ENCODE data around the gene KRTAP2-2. TPM values are rescaled to one million over a fixed set of nuclear protein-coding genes. Genes with fewer than 3 reads are reported as not detected.
"Not testable (repeated sequence)": the region's sequence is repeated elsewhere in the genome, so short reads cannot be mapped to it uniquely, and the experiment has no call there.

The KRTAP2-2 gene
- total RNA-seq, 2 experiments from 2014 or later = not detected

DNA sequence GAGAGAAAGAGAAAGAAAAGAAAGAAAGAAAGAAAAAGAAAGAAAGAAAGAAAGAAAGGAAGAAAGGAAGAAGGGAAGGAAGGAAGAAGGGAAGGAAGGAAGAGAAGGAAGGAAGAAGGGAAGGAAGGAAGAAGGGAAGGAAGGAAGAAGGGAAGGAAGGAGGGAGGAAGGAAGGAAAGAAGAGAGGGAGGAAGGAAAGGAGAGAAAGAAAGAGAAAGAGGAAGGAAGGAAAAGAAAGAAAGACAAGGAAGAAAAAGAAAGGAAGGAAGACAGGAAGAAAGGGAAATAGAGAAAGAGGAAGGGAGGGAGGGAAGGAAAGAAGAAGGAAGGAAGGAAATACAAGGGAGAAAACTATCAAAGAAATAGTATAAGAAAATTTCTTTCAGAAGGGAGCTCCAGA is 21.8 kb upstream of the KRTAP2-2 start:
- no peak overlapping the region for H3K4me3 Mint-ChIP-seq
- CTCF ChIA-PET = no interaction called here
- no peak for DNase-seq
- no peak overlapping the region for H3K27ac Mint-ChIP-seq
- no peaks in the 10 kb centered on the region for H3K4me1 Mint-ChIP-seq
- H3K9me3 Mint-ChIP-seq = no peaks in the 10 kb centered on the region
- H3K27me3 Mint-ChIP-seq = peaks cover 12% of the 10 kb centered on the region
- no peaks in the 10 kb centered on the region for H3K36me3 Mint-ChIP-seq (ENCODE audit: low read depth)
- POLR2A ChIA-PET = no interaction called here

DNA sequence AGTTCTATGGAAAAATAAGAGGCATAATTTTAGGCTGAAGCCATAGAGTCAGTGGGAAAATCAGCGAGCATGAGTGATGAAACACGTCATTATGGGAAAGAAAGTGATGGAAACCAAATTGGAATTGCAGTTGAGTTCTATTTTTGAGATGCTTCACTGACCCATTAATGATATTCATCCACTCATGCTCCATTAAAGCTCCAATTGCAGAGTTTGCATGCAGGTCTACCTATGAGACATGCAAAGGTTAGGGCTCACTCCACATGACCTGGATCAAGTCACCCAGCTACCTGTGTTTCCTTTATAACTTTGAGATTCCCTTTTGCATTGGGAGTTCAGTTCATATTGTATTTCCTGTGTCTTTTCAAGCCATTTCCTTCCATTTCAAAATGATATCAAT is 18.6 kb upstream of the KRTAP2-2 start:
- no peaks in the 10 kb centered on the region for H3K36me3 Mint-ChIP-seq (ENCODE audit: low read depth)
- peaks cover 12% of the 10 kb centered on the region for H3K27me3 Mint-ChIP-seq
- no peaks in the 10 kb centered on the region for H3K4me1 Mint-ChIP-seq
- ChIA-PET CTCF (no interaction called here), POLR2A (no interaction called here)
- no peak for DNase-seq
- no peak overlapping the region for H3K27ac Mint-ChIP-seq
- H3K9me3 Mint-ChIP-seq = no peaks in the 10 kb centered on the region
- H3K4me3 Mint-ChIP-seq = no peak overlapping the region

DNA sequence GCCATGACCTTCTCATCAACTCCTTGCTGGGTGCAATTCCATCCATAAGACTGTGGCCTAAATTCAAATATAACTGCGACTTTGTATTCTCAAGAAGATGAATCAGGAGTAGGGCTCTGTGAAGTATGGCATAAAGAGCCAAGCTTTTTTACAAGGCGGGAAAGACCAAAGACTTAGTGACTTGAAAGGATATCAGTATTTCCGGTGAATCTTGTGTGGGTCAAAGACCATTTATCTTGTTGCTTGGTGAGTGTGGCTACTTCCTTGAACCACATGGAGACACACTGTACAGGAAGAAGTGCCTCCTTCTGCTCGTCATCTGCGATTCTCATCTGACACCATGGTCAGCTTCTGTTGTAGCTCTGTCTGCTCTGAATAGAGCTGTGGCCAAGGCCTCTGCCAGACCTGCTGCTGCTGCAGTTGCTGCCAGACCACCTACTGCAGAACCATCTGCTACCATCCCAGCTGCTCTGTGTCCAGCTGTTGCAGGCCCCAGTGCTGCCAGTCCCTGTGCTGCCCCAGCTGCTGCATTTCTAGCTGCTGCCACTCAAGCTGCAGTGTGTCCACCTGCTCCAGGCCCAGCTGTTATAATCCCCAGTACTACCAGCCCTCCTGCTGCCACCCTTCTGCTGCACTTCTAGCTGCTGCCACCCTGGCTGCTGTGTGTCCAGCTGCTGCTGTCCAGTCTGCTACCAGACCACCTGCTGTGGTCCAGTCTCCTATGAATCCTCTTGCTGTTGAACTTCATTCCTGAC is 16.8 kb upstream of the KRTAP2-2 start:
- H3K27me3 Mint-ChIP-seq = peaks cover 11% of the 10 kb centered on the region
- H3K4me3 Mint-ChIP-seq = no peak overlapping the region
- no peaks in the 10 kb centered on the region for H3K9me3 Mint-ChIP-seq
- ChIA-PET POLR2A (no interaction called here), CTCF (interaction anchor here (1.5 kb wide), 1 partner anchor 24 kb away, joined by 3 read pairs; no protein-coding TSS in a partner anchor)
- H3K27ac Mint-ChIP-seq = no peak overlapping the region
- H3K4me1 Mint-ChIP-seq = no peaks in the 10 kb centered on the region
- DNase-seq = no peak
- H3K36me3 Mint-ChIP-seq (ENCODE audit: low read depth) = no peaks in the 10 kb centered on the region

DNA sequence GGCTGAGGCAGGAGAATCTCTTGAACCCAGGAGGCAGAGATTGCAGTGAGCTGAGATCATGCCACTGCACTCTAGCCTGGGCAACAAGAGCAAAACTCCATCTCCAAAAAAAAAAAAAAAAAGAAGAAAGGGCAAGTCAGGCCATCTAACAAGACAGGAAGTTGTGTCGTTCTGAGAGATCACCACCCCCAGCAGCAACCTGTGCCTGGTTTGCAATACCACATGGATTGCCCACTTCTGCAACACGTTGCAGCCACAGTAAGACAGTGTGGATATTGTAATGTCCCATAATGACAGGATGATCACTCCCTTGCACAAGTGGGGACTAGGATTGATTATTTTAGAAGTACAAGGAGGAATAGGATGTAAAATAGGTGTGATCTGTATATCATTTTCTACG is 14.0 kb upstream of the KRTAP2-2 start:
- no peak for DNase-seq
- Mint-ChIP-seq H3K4me3 (no peak overlapping the region), H3K9me3 (no peaks in the 10 kb centered on the region), H3K36me3 (ENCODE audit: low read depth) (no peaks in the 10 kb centered on the region), H3K27ac (no peak overlapping the region), H3K27me3 (no peaks in the 10 kb centered on the region), H3K4me1 (no peaks in the 10 kb centered on the region)
- ChIA-PET POLR2A (no interaction called here), CTCF (no interaction called here)

DNA sequence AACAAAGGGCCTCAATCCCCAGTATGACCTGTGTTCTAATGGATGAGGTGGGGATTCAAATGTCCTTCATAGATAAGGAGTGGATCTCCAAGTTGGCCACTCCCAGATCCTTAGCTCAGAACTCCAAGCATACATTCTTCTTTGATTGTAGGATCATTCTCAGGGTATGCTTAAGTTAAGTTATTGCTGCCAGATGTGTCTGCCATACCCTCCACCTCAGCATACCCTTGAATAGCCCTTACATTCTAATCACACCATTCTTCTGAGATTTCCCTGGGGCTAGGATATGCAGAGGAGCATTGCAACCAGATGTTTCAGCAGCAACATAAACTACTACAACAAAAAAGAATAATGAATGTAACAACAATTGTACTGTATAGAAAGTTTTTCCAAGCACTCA is 12.3 kb upstream of the KRTAP2-2 start:
- no peak for DNase-seq
- no peaks in the 10 kb centered on the region for H3K9me3 Mint-ChIP-seq
- H3K27ac Mint-ChIP-seq = no peak overlapping the region
- no peaks in the 10 kb centered on the region for H3K4me1 Mint-ChIP-seq
- no peaks in the 10 kb centered on the region for H3K36me3 Mint-ChIP-seq (ENCODE audit: low read depth)
- ChIA-PET POLR2A (no interaction called here), CTCF (no interaction called here)
- no peak overlapping the region for H3K4me3 Mint-ChIP-seq
- H3K27me3 Mint-ChIP-seq = peaks cover 3% of the 10 kb centered on the region

DNA sequence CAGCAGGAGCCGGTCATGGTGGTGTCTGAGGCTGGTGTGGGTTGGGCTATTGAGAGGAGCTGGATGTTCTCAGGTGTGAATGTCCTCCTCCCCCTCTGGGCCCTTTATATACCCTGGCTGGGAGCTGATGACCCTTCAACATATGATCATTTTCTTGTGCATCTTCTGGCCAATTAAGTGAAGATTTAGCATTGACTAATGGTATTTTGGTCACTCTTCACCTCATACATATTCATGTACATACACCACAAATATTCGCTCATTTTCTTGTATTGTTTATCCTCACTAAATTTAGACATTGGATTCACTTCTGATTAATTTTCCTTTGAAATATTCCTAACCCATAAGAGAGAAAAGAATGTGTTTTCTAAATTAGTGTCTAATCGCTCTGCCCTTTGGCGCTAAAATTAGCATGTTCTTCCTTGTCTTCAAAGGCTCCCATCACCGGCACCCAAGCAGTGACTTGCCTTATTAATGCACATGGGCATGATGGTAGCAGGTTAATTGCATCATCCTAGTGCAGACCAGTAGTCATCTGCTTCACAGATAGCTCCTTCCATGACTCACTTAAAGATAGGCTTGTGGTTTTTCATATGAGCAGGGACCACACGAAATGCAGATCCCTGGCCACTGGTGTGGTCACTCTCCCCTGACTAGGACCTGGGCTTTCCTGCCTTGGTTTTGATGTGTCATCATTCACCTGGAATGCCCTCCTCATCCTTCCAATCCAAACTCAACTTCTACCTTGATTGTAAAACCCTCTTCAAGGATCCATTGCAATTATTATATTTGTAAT is 11.0 kb upstream of the KRTAP2-2 start, which contains the start of gene KRTAP2-4:
KRTAP2-4 (minus strand) TSS at position 51 of the 796 bp plus-strand sequence; CDS start at position 17, 34 bp downstream.
- H3K27me3 Mint-ChIP-seq = peaks cover 11% of the 10 kb centered on the region
- POLR2A ChIA-PET = no interaction called here
- DNase-seq = no peak
- CTCF ChIA-PET = no interaction called here
- no peak within 1 kb of the TSS for H3K27ac Mint-ChIP-seq
- H3K9me3 Mint-ChIP-seq = no peaks in the 10 kb centered on the region
- H3K36me3 Mint-ChIP-seq (ENCODE audit: low read depth) = no peaks in the 10 kb centered on the region
- H3K4me3 Mint-ChIP-seq = no peak within 1 kb of the TSS
- no peaks in the 10 kb centered on the region for H3K4me1 Mint-ChIP-seq

DNA sequence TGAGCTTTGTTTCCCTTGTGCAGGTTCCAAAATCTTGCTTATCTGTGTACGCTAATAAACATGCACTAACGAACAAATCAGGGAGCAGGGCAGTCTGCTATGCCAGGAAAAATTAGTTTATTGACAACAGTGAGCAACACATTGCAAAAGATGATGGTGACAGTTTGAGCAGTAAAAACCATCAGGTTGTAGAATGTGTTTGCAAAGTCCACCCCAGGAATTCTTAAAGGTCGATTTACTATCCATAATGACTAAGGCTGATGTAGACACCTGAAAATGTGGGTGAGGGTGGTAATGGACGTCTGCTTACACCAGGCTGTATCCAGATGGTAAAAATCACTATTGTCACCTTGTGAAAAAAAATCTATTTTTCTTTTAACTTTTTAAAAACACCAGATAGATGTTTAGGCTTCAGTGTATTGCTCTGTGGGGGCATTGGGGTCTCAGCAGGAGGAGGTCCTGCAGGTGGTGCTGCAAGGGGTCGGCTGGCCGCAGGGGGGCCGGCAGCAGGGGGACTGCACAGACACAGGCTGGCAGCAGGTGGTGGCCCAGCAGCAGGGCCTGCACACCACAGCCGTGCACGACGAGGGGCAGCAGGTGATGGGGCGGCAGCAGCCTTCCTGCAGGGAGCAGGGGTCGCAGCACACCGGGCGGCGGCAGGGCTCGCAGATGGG is 10.1 kb upstream of the KRTAP2-2 start:
- H3K4me3 Mint-ChIP-seq; H3K4me1 Mint-ChIP-seq; H3K27ac Mint-ChIP-seq; DNase-seq; H3K36me3 Mint-ChIP-seq (ENCODE audit: low read depth); H3K9me3 Mint-ChIP-seq; POLR2A ChIA-PET: not testable (repeated sequence)
- CTCF ChIA-PET = interaction anchor here (0.6 kb wide), 1 partner anchor 123 kb away, joined by 4 read pairs; no protein-coding TSS in a partner anchor
- peaks cover 18% of the 10 kb centered on the region for H3K27me3 Mint-ChIP-seq

DNA sequence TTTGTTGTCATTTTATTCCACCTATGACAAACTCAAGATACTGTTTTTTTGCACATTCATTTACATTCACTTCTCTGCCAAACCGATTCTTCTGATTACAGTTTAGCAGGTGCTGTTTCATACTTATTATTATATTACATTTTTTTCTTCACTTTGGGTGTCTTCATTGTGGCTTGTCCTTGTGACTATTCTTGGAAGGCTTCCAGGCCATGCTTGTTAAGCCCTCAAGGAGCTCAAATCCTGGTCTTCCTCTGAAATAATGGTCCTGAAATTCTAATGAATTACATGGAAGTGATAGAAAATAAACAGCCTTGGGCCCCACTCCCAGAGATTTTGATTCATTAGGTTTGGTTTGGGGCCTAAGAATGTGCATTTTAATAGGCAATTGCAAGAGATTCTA is 9.3 kb upstream of the KRTAP2-2 start:
- Mint-ChIP-seq H3K4me3 (no peak overlapping the region), H3K9me3 (no peaks in the 10 kb centered on the region), H3K27ac (no peak overlapping the region), H3K27me3 (peaks cover 24% of the 10 kb centered on the region), H3K36me3 (ENCODE audit: low read depth) (no peaks in the 10 kb centered on the region), H3K4me1 (no peaks in the 10 kb centered on the region)
- DNase-seq = no peak
- CTCF ChIA-PET = interaction anchor here (0.6 kb wide), 1 partner anchor 124 kb away, joined by 4 read pairs; no protein-coding TSS in a partner anchor
- POLR2A ChIA-PET = no interaction called here

DNA sequence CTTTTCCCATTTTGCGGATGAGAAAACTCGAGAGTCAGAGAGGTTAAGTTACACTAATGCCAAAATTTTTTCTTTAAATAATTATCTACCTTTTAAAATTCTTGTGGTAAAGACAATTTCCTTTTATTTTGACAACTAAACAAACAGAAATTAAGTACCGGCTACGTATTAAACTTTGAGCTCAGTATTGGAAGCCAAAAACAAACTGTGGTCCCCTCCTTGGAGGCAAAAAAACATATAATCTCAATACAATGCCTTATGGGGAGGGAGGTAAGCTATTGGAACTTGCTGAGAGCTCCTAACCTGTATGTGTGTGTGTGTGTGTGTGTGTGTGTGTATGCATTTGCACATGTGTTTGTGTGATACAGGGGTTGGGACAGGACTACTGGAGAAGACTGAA is 8.4 kb upstream of the KRTAP2-2 start:
- no peaks in the 10 kb centered on the region for H3K9me3 Mint-ChIP-seq
- no peaks in the 10 kb centered on the region for H3K36me3 Mint-ChIP-seq (ENCODE audit: low read depth)
- H3K4me1 Mint-ChIP-seq = no peaks in the 10 kb centered on the region
- no peak overlapping the region for H3K27ac Mint-ChIP-seq
- no peak for DNase-seq
- peaks cover 29% of the 10 kb centered on the region for H3K27me3 Mint-ChIP-seq
- H3K4me3 Mint-ChIP-seq = no peak overlapping the region
- POLR2A ChIA-PET = no interaction called here
- CTCF ChIA-PET = interaction anchor here (0.9 kb wide), 1 partner anchor 259 kb away, joined by 3 read pairs; no protein-coding TSS in a partner anchor

DNA sequence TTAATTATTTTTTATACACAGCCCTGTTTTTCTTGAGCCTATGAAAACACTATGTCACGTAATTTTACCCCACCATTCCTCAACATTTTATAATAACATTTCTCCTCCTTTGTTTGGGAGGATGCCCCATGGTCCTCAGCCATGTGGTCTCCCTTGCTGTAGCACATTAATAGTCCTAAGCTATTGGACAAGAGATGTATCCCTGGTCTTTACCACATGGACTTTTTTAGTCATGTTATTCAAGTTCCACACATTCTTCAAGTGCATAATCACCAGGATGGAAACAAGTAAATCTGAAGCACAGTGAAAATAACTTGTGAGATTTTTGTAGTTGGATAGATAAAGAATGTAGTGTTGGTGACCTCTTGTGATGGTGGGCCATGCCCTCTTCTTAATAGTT is 6.9 kb upstream of the KRTAP2-2 start:
- CTCF ChIA-PET = no interaction called here
- H3K4me3 Mint-ChIP-seq = no peak overlapping the region
- POLR2A ChIA-PET = no interaction called here
- H3K27ac Mint-ChIP-seq = no peak overlapping the region
- H3K27me3 Mint-ChIP-seq = peaks cover 36% of the 10 kb centered on the region
- no peaks in the 10 kb centered on the region for H3K36me3 Mint-ChIP-seq (ENCODE audit: low read depth)
- no peak for DNase-seq
- H3K4me1 Mint-ChIP-seq = no peaks in the 10 kb centered on the region
- no peaks in the 10 kb centered on the region for H3K9me3 Mint-ChIP-seq

DNA sequence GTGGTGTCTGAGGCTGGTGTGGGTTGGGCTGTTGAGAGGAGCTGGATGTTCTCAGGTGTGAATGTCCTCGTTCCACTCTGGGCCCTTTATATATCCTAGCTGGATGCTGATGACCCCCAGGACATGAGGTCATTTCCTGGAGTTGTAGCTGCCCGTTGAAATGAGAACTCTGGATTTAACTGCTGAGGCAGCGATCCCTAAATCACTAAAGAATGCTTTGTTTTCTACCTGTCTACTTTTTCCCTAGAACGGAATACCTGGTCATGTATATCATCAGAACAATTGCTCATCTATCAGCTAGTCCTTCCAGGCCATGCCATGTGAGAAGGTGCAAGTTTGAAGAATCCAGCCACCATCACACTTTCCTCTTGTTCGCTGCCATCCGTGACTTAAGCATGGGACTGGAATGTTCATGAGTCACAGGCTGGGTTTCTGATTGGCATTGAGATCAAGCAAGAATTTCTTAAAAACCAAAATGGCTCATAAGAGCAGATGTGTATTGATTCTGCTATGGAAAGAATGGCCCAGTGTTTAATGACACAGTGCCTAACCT is 5.1 kb upstream of the KRTAP2-2 start, which contains the start of gene KRTAP2-3:
KRTAP2-3 (minus strand) TSS at position 63 of the 553 bp plus-strand sequence. CDS start 64 bp downstream, outside the sequence.
- no peaks in the 10 kb centered on the region for H3K4me1 Mint-ChIP-seq
- no peak for DNase-seq
- no peak within 1 kb of the TSS for H3K4me3 Mint-ChIP-seq
- H3K27me3 Mint-ChIP-seq = peaks cover 36% of the 10 kb centered on the region
- no peaks in the 10 kb centered on the region for H3K9me3 Mint-ChIP-seq
- POLR2A ChIA-PET = no interaction called here
- no peaks in the 10 kb centered on the region for H3K36me3 Mint-ChIP-seq (ENCODE audit: low read depth)
- CTCF ChIA-PET = no interaction called here
- no peak within 1 kb of the TSS for H3K27ac Mint-ChIP-seq

DNA sequence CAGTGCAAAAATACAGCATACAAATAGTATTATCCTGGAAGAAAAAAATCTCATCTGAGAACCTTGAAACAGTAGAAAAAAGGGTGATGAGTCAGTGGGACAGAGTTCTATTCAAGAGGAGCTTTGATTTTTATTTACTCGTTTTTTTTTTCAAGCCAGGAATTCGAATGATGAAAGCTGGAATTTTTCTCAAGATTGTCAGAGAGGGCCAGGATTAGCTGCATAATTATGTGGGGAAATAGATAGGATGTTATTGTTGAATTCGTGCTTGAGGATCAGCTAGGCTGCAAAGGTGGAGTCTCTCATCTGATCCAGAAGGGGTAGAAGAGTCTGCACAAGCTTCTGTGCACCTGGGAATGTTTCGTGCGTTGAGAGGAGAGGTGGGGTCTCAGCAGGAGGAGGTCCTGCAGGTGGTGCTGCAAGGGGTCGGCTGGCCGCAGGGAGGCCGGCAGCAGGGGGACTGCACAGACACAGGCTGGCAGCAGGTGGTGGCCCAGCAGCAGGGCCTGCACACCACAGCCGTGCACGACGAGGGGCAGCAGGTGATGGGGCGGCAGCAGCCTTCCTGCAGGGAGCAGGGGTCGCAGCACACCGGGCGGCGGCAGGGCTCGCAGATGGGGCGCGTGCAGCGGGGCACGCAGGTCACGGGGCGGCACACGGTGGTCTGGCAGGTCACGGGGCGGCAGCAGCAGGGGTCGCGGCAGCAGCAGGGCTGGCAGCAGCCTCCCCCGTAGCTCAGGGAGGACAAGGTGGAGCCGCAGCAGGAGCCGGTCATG is 4.4 kb upstream of the KRTAP2-2 start:
- POLR2A ChIA-PET; H3K4me1 Mint-ChIP-seq; H3K4me3 Mint-ChIP-seq; CTCF ChIA-PET; H3K36me3 Mint-ChIP-seq (ENCODE audit: low read depth); DNase-seq; H3K27ac Mint-ChIP-seq; H3K9me3 Mint-ChIP-seq: not testable (repeated sequence)
- peaks cover 36% of the 10 kb centered on the region for H3K27me3 Mint-ChIP-seq
